ENCODE measurements around the gene ACOX3.

Gene ACOX3

DNA sequence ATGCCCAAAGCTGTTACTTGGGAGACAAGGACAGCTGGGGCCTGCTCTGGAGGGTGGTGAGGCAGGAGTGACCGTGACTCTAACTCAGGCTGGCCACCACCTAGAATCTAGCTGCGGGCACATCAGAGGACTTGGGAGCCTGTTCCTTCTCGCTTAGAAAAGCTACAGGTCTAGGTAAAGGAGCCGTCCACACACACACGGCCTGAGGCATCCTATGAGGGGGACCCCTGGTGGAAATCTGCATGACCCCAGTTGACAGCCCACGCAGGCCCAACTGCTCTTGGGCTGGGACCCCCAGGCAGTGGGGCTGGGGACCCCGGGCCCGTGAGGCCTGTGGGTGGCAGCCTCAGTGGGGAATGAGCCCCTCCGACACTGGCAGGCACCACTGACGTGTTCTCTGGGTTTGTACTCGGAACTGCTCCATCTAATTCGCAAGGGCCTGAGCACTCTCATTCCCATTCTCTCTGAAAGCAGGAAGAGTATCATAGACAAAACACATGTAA is 75.6 kb downstream of the ACOX3 start:
- Histone ChIP-seq H3K27me3 (ENCODE audit: insufficient read depth, low read length, poor library complexity, severe bottlenecking) (no peaks in the 10 kb centered on the region), H3K79me2 (ENCODE audit: insufficient read depth, low read length) (no peaks in the 10 kb centered on the region), H3K4me2 (ENCODE audit: low read depth, low read length, poor library complexity, severe bottlenecking) (no peak overlapping the region), H3K4me1 (ENCODE audit: insufficient read depth, low read length, poor library complexity, severe bottlenecking) (no peaks in the 10 kb centered on the region), H3K9me3 (ENCODE audit: insufficient read depth, low read depth, low read length) (no peaks in the 10 kb centered on the region), H3K36me3 (ENCODE audit: insufficient read depth, low read length) (no peaks in the 10 kb centered on the region), H3K4me3 (ENCODE audit: low read length, poor library complexity, severe bottlenecking) (no peak overlapping the region), H4K20me1 (ENCODE audit: insufficient read depth, low read length, poor library complexity, severe bottlenecking) (no peaks in the 10 kb centered on the region), H3F3A (ENCODE audit: low read depth) (no peaks in the 10 kb centered on the region), H3K9me2 (replicated peaks; ENCODE audit: low read depth, low read length) (no peaks in the 10 kb centered on the region), H2AFZ (ENCODE audit: low read length) (no peak overlapping the region), H3K9ac (ENCODE audit: low read depth, low read length, poor library complexity, severe bottlenecking) (no peak overlapping the region)
- TF ChIP-seq, protein P1, sequence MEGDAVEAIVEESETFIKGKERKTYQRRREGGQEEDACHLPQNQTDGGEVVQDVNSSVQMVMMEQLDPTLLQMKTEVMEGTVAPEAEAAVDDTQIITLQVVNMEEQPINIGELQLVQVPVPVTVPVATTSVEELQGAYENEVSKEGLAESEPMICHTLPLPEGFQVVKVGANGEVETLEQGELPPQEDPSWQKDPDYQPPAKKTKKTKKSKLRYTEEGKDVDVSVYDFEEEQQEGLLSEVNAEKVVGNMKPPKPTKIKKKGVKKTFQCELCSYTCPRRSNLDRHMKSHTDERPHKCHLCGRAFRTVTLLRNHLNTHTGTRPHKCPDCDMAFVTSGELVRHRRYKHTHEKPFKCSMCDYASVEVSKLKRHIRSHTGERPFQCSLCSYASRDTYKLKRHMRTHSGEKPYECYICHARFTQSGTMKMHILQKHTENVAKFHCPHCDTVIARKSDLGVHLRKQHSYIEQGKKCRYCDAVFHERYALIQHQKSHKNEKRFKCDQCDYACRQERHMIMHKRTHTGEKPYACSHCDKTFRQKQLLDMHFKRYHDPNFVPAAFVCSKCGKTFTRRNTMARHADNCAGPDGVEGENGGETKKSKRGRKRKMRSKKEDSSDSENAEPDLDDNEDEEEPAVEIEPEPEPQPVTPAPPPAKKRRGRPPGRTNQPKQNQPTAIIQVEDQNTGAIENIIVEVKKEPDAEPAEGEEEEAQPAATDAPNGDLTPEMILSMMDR (conservative IDR thresholded peaks at IDR 0.05; ENCODE audit: low read length), result no peak
- TF ChIP-seq EZH2phosphoT487 (IDR thresholded peaks at IDR 0.05; ENCODE audit: borderline replicate concordance), result no peak

DNA sequence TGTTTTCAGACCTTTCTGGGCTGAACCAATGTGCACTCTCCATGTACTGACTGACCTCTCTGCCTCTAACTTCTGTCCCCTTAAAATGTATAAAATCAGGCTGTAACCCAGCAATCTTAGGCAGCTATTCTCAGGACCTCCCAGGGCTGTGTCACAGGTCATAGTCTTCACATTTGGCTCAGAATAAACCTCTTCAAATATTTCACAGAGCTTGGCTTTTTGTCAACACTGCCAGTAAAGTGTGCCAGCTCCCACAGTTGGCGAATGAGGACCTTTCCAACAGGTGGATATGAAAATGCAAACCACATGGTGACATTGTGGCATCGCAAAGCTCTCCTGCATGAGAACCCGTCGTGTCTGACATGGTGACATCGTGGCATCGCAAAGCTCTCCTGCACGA is 76.4 kb downstream of the ACOX3 start:
- no peaks in the 10 kb centered on the region for H3K9me3 ChIP-seq (ENCODE audit: insufficient read depth, low read depth, low read length)

DNA sequence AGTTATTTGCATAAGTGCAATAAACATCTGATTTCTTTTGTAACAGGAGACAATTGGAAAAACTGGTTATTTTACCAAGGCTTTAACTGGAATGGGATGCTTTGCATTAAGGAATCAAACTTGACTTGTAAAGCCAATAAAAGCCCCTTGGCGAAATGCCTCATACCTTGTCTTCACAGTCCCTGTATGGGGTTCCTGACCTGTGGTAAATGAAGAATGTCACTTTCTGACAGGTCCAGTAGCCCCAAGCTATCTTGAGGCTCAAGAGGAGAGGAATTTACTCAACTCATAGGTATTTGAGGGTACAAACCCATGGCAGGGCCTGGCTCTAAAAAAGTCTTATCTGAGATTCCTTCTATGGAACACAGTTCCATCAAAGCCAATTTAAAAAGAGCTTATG is 78.0 kb downstream of the ACOX3 start:
- H3K4me2 ChIP-seq (ENCODE audit: low read depth, low read length, poor library complexity, severe bottlenecking), result no peak overlapping the region

More for the DNA sequence above, 76.4 kb downstream of the ACOX3 start:
- no peak overlapping the region for H3K9ac ChIP-seq (ENCODE audit: low read depth, low read length, poor library complexity, severe bottlenecking)
- H3K4me1 ChIP-seq (ENCODE audit: insufficient read depth, low read length, poor library complexity, severe bottlenecking), result no peaks in the 10 kb centered on the region
- no peaks in the 10 kb centered on the region for H3K9me2 ChIP-seq (replicated peaks; ENCODE audit: low read depth, low read length)
- H3F3A ChIP-seq (ENCODE audit: low read depth), result no peaks in the 10 kb centered on the region
- no peaks in the 10 kb centered on the region for H3K36me3 ChIP-seq (ENCODE audit: insufficient read depth, low read length)
- H2AFZ ChIP-seq (ENCODE audit: low read length), result no peak overlapping the region
- no peak overlapping the region for H3K4me2 ChIP-seq (ENCODE audit: low read depth, low read length, poor library complexity, severe bottlenecking)
- H3K4me3 ChIP-seq (ENCODE audit: low read length, poor library complexity, severe bottlenecking), result no peak overlapping the region
- H3K79me2 ChIP-seq (ENCODE audit: insufficient read depth, low read length), result no peaks in the 10 kb centered on the region
- TF ChIP-seq, protein P1 (conservative IDR thresholded peaks at IDR 0.05; ENCODE audit: low read length), result no peak
- TF ChIP-seq EZH2phosphoT487 (IDR thresholded peaks at IDR 0.05; ENCODE audit: borderline replicate concordance), result no peak
- no peaks in the 10 kb centered on the region for H4K20me1 ChIP-seq (ENCODE audit: insufficient read depth, low read length, poor library complexity, severe bottlenecking)
- H3K27me3 ChIP-seq (ENCODE audit: insufficient read depth, low read length, poor library complexity, severe bottlenecking), result no peaks in the 10 kb centered on the region

More for the DNA sequence above, 78.0 kb downstream of the ACOX3 start:
- H3K79me2 ChIP-seq (ENCODE audit: insufficient read depth, low read length), result no peaks in the 10 kb centered on the region
- H2AFZ ChIP-seq (ENCODE audit: low read length), result no peak overlapping the region
- H3K4me3 ChIP-seq (ENCODE audit: low read length, poor library complexity, severe bottlenecking), result no peak overlapping the region
- H3K4me1 ChIP-seq (ENCODE audit: insufficient read depth, low read length, poor library complexity, severe bottlenecking), result no peaks in the 10 kb centered on the region
- H3K9me3 ChIP-seq (ENCODE audit: insufficient read depth, low read depth, low read length), result no peaks in the 10 kb centered on the region
- H3K9ac ChIP-seq (ENCODE audit: low read depth, low read length, poor library complexity, severe bottlenecking), result no peak overlapping the region
- TF ChIP-seq EZH2phosphoT487 (IDR thresholded peaks at IDR 0.05; ENCODE audit: borderline replicate concordance), result no peak
- TF ChIP-seq, protein P1 (conservative IDR thresholded peaks at IDR 0.05; ENCODE audit: low read length), result no peak
- no peaks in the 10 kb centered on the region for H3K27me3 ChIP-seq (ENCODE audit: insufficient read depth, low read length, poor library complexity, severe bottlenecking)
- no peaks in the 10 kb centered on the region for H3K9me2 ChIP-seq (replicated peaks; ENCODE audit: low read depth, low read length)
- H4K20me1 ChIP-seq (ENCODE audit: insufficient read depth, low read length, poor library complexity, severe bottlenecking), result no peaks in the 10 kb centered on the region
- no peaks in the 10 kb centered on the region for H3K36me3 ChIP-seq (ENCODE audit: insufficient read depth, low read length)
- no peaks in the 10 kb centered on the region for H3F3A ChIP-seq (ENCODE audit: low read depth)
